ENCODE data around the gene CNTN4. TPM values are rescaled to one million over a fixed set of nuclear protein-coding genes. Genes with fewer than 3 reads are reported as not detected.

The CNTN4 gene
- total RNA-seq, 1 donor from 2014 or later = not detected

DNA sequence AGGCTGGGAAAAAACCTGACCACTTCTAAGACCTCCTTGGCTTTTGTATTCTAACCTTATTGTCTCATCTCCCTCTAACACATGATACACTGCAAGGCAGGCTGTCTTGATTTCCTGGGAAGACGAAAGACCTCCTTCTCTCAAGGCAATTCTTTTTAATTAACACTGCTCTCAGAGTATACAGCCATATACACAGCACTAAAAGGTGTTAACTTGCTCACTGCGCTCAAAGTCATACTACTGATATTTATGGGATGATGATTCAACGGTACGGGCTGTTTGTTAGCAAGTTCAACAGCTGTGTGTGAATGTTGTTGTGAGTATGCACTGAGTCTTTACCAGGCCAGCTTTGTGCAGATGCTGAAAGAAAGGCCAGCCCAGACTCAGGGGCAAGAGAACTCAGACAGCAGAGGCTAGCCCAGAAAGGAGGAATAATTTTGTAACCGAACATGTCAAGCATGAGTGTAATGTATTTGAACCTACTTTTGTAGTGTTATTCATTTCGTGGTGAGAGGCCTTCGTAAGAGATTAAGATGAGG is 781.6 kb downstream of the CNTN4 start:
- H3K9ac ChIP-seq (ENCODE audit: low read length) = no peak overlapping the region
- Mint-ChIP-seq H3K4me3 (ENCODE audit: unreplicated experiment) (no peak overlapping the region), H3K4me1 (ENCODE audit: low read depth, unreplicated experiment) (no peaks in the 10 kb centered on the region), H3K27me3 (ENCODE audit: low read depth, unreplicated experiment) (no peaks in the 10 kb centered on the region), H3K9me3 (ENCODE audit: unreplicated experiment) (peaks cover 2% of the 10 kb centered on the region), H3K36me3 (ENCODE audit: low read depth, unreplicated experiment) (no peaks in the 10 kb centered on the region), H3K27ac (ENCODE audit: unreplicated experiment) (no peak overlapping the region)
- H3K79me2 ChIP-seq (ENCODE audit: insufficient read depth, low read length) = no peaks in the 10 kb centered on the region
- no peaks in the 10 kb centered on the region for H3K4me1 ChIP-seq (ENCODE audit: insufficient read depth, low read length)
- no peaks in the 10 kb centered on the region for H3K9me3 ChIP-seq (ENCODE audit: insufficient read depth, low read depth, low read length)
- no peak overlapping the region for H3K4me2 ChIP-seq (ENCODE audit: low read length)
- no peak for TF ChIP-seq CTCF (IDR thresholded peaks at IDR 0.05; ENCODE audit: insufficient read depth, low read depth, low read length)
- TF ChIP-seq EZH2 (IDR thresholded peaks at IDR 0.05; ENCODE audit: insufficient read depth, low read length) = no peak
- no peak overlapping the region for H3K27ac ChIP-seq (ENCODE audit: low read depth, low read length)
- H3K4me3 ChIP-seq (ENCODE audit: insufficient read depth, low read depth, low read length) = no peak overlapping the region
- no peak overlapping the region for H2AFZ ChIP-seq (ENCODE audit: low read depth, low read length)
- H4K20me1 ChIP-seq (ENCODE audit: insufficient read depth, low read length) = no peaks in the 10 kb centered on the region
- DNase-seq (ENCODE audit: low read depth) = no peak
- no peaks in the 10 kb centered on the region for H3K27me3 ChIP-seq (ENCODE audit: insufficient read depth, low read length)
- no peaks in the 10 kb centered on the region for H3K36me3 ChIP-seq (ENCODE audit: insufficient read depth, low read length)
- no peak for FAIRE-seq

DNA sequence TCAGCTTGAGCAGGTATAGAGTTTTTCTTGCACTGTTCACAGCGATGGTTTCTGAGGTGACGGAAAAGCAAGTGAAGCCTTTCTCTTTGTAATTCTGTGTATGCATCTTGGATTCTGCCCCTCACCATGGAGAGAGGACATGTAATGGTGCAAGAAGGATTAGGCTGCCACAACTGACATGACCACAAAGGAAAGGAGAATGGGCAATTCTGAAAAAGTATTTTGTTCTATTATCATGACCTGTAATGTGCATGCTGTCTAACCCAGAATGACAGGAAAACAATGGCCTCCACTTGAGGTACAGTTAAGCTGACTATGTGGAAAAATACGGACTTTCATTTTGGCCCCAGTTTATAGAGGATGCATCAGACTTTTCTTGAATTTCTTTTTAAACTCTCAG is 784.6 kb downstream of the CNTN4 start:
- no peak overlapping the region for H3K4me2 ChIP-seq (ENCODE audit: low read length)
- no peak for TF ChIP-seq CTCF (IDR thresholded peaks at IDR 0.05; ENCODE audit: insufficient read depth, low read depth, low read length)
- no peak for TF ChIP-seq EZH2 (IDR thresholded peaks at IDR 0.05; ENCODE audit: insufficient read depth, low read length)
- no peak overlapping the region for H2AFZ ChIP-seq (ENCODE audit: low read depth, low read length)
- H3K4me3 ChIP-seq (ENCODE audit: insufficient read depth, low read depth, low read length) = no peak overlapping the region
- H3K36me3 ChIP-seq (ENCODE audit: insufficient read depth, low read length) = no peaks in the 10 kb centered on the region
- no peaks in the 10 kb centered on the region for H3K4me1 Mint-ChIP-seq (ENCODE audit: low read depth, unreplicated experiment)
- no peaks in the 10 kb centered on the region for H3K79me2 ChIP-seq (ENCODE audit: insufficient read depth, low read length)
- FAIRE-seq (no peak), DNase-seq (ENCODE audit: low read depth) (no peak)
- H3K4me1 ChIP-seq (ENCODE audit: insufficient read depth, low read length) = no peaks in the 10 kb centered on the region
- H3K9me3 ChIP-seq (ENCODE audit: insufficient read depth, low read depth, low read length) = no peaks in the 10 kb centered on the region
- no peaks in the 10 kb centered on the region for H3K27me3 Mint-ChIP-seq (ENCODE audit: low read depth, unreplicated experiment)
- no peak overlapping the region for H3K9ac ChIP-seq (ENCODE audit: low read length)
- no peaks in the 10 kb centered on the region for H3K27me3 ChIP-seq (ENCODE audit: insufficient read depth, low read length)
- H3K27ac Mint-ChIP-seq (ENCODE audit: unreplicated experiment) = no peak overlapping the region
- no peaks in the 10 kb centered on the region for H3K9me3 Mint-ChIP-seq (ENCODE audit: unreplicated experiment)
- no peak overlapping the region for H3K4me3 Mint-ChIP-seq (ENCODE audit: unreplicated experiment)
- no peak overlapping the region for H3K27ac ChIP-seq (ENCODE audit: low read depth, low read length)
- H4K20me1 ChIP-seq (ENCODE audit: insufficient read depth, low read length) = no peaks in the 10 kb centered on the region
- no peaks in the 10 kb centered on the region for H3K36me3 Mint-ChIP-seq (ENCODE audit: low read depth, unreplicated experiment)

- Histone ChIP-seq H3K4me3 (ENCODE audit: insufficient read depth, low read depth, low read length) (no peak overlapping the region), H3K9me3 (ENCODE audit: insufficient read depth, low read depth, low read length) (no peaks in the 10 kb centered on the region), H2AFZ (ENCODE audit: low read depth, low read length) (no peak overlapping the region), H3K4me1 (ENCODE audit: insufficient read depth, low read length) (no peaks in the 10 kb centered on the region), H4K20me1 (ENCODE audit: insufficient read depth, low read length) (no peaks in the 10 kb centered on the region), H3K27me3 (ENCODE audit: insufficient read depth, low read length) (no peaks in the 10 kb centered on the region), H3K36me3 (ENCODE audit: insufficient read depth, low read length) (no peaks in the 10 kb centered on the region), H3K9ac (ENCODE audit: low read length) (no peak overlapping the region), H3K27ac (ENCODE audit: low read depth, low read length) (no peak overlapping the region), H3K4me2 (ENCODE audit: low read length) (no peak overlapping the region), H3K79me2 (ENCODE audit: insufficient read depth, low read length) (no peaks in the 10 kb centered on the region)
- H3K4me3 Mint-ChIP-seq (ENCODE audit: unreplicated experiment) = no peak overlapping the region
- H3K27ac Mint-ChIP-seq (ENCODE audit: unreplicated experiment) = no peak overlapping the region
- TF ChIP-seq CTCF (IDR thresholded peaks at IDR 0.05; ENCODE audit: insufficient read depth, low read depth, low read length) (no peak), EZH2 (IDR thresholded peaks at IDR 0.05; ENCODE audit: insufficient read depth, low read length) (no peak)
- H3K36me3 Mint-ChIP-seq (ENCODE audit: low read depth, unreplicated experiment) = no peaks in the 10 kb centered on the region
- no peak for FAIRE-seq
- no peak for DNase-seq (ENCODE audit: low read depth)
- H3K27me3 Mint-ChIP-seq (ENCODE audit: low read depth, unreplicated experiment) = no peaks in the 10 kb centered on the region
- no peaks in the 10 kb centered on the region for H3K9me3 Mint-ChIP-seq (ENCODE audit: unreplicated experiment)
- no peaks in the 10 kb centered on the region for H3K4me1 Mint-ChIP-seq (ENCODE audit: low read depth, unreplicated experiment)
These were observed 789.9 kb downstream of the CNTN4 start for GRCh38 chr3:2888592-2888991.
